Activated naive CD4-positive, alpha-beta T cell treated with anti-CD3 and anti-CD28 coated beads, Interleukin-2, amount 10 ng/mL, durations not matched to agents 7 days and 5 days (primary cell): Measurements from ENCODE around the gene TMEM9B.

Experiments
- CTCF ChIA-PET: fragments of 350-600 bp; sonication (Branson Sonifier 250); formaldehyde crosslinking; loops from one replicate; lab custom pipeline; 2021; ENCODE audit warnings: antibody characterized with exemption; lab: Charles Lee
- DNase-seq: peaks from one replicate; pipeline ENCODE4 v3.0.0-alpha.2; 2020
- H3K27ac Mint-ChIP-seq: one replicate; pipeline ENCODE4 v1.8.0; 2021; ENCODE audit warnings: mild to moderate bottlenecking, moderate library complexity, mixed read lengths
- H3K27me3 Mint-ChIP-seq: one replicate; pipeline ENCODE4 v1.8.0; 2021; ENCODE audit warnings: mild to moderate bottlenecking, mixed read lengths
- H3K36me3 Mint-ChIP-seq: one replicate; pipeline ENCODE4 v1.8.0; 2021; ENCODE audit warnings: mixed read lengths
- H3K4me1 Mint-ChIP-seq: one replicate; pipeline ENCODE4 v1.8.0; 2021; ENCODE audit warnings: mixed read lengths
- H3K4me3 Mint-ChIP-seq: one replicate; pipeline ENCODE4 v1.8.0; 2021; ENCODE audit warnings: mild to moderate bottlenecking, moderate library complexity, mixed read lengths
- H3K9me3 Mint-ChIP-seq: one replicate; pipeline ENCODE4 v1.8.0; 2021; ENCODE audit warnings: mixed read lengths

The TMEM9B gene

DNA sequence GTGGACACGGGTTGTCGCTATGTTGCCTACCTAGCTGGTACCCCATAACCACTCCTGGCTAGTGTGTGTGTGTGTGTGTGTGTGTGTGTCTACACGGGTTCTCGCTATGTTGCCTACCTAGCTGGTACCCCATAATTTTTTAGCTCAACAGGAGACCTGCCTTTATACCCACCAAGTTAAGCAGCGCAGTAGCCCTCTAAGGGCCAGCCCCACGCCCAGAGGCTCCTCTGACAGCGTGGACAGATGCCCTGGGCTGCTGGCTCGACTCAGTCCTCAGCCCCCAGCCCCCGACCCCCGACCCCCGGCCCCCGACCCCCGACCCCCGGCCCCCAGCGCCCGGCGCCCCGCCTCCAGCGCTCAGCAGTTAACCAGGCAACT, 53.6 kb downstream of the TMEM9B start:
- peak overlapping the region; percentile 93 for H3K4me3 Mint-ChIP-seq
- peaks cover 2% of the 10 kb centered on the region for H3K36me3 Mint-ChIP-seq
- peaks cover 20% of the 10 kb centered on the region for H3K27me3 Mint-ChIP-seq
- no peak overlapping the region for H3K27ac Mint-ChIP-seq
- H3K9me3 Mint-ChIP-seq = no peaks in the 10 kb centered on the region
- CTCF ChIA-PET = no interaction called here
- H3K4me1 Mint-ChIP-seq = peaks cover 48% of the 10 kb centered on the region
- DNase-seq = no peak

DNA sequence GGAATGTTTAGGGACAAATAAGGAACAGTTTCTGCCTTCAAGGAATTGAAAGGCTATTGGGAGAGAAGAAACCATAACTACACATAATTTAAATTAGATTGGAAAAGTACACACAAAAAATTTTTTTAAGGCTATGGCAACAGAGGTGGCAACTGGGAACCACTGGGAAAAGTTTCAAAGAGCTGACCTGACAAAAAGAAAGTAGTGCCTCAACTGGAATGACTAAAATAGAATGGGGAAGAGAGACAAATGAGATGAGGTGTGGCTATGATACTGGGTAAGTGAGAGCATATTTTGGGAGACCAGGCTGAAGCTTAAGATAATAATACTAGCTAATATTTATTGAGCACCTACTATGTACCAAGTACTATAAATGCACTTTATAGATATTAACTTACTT, 56.1 kb downstream of the TMEM9B start:
- Mint-ChIP-seq H3K36me3 (peaks cover 2% of the 10 kb centered on the region), H3K9me3 (no peaks in the 10 kb centered on the region), H3K4me3 (no peak overlapping the region), H3K27me3 (peaks cover 25% of the 10 kb centered on the region), H3K27ac (no peak overlapping the region), H3K4me1 (peaks cover 27% of the 10 kb centered on the region)
- CTCF ChIA-PET = interaction anchor here (0.8 kb wide), 1 partner anchor 230 kb away, joined by 3 read pairs; no protein-coding TSS in a partner anchor
- no peak for DNase-seq

DNA sequence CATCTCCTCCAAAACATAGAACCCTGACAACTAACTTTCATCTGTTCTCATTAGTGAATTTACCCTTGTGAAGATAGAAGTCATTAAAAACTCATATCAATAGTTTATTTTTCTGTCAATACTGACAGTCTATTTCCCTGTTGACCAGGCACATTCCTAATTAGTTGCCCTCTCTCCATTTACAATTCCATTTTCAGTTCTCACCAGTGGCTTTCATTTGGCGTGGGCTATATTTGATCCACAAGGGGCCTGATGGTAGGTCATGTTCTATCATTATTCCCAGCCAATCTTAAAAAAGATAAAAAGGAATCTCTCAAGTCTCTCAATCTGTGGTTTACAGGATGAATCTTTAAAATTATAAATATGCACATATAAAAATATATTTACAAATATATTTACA, 57.1 kb downstream of the TMEM9B start:
- H3K36me3 Mint-ChIP-seq = no peaks in the 10 kb centered on the region
- CTCF ChIA-PET = no interaction called here
- no peak overlapping the region for H3K4me3 Mint-ChIP-seq
- no peak for DNase-seq
- H3K27me3 Mint-ChIP-seq = peaks cover 25% of the 10 kb centered on the region
- peaks cover 22% of the 10 kb centered on the region for H3K4me1 Mint-ChIP-seq
- H3K27ac Mint-ChIP-seq = no peak overlapping the region
- no peaks in the 10 kb centered on the region for H3K9me3 Mint-ChIP-seq

DNA sequence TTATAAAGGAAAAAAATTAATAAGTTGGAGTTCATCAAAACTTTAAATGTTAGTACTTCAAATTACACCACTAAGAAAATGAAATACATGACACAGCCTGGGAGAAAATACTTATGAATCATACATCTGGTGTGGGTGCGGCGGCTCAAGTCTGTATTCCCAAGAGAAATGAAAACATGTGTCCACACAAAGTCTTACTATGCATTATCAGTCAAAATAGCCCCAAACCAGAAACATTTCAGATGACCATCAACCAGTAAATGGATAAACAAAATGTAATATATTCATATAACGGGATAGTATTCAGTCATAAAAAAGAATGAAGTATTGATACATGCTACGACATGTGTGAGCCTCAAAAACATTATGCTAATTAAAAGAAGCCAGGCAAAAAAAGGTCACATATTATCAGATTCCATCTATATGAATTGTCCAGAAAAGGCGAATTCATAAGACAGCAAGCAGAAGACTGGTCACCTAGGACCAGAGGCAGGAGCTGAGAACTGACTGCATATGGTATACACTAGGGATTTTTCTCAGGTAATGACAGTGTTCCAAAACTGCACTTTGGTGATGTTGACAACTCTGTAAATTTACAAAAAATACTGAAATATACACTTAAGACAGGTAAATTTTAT, 58.6 kb downstream of the TMEM9B start:
- H3K27me3 Mint-ChIP-seq = peaks cover 25% of the 10 kb centered on the region
- H3K4me3 Mint-ChIP-seq = no peak overlapping the region
- CTCF ChIA-PET = no interaction called here
- H3K27ac Mint-ChIP-seq = no peak overlapping the region
- peaks cover 5% of the 10 kb centered on the region for H3K9me3 Mint-ChIP-seq
- DNase-seq = no peak
- no peaks in the 10 kb centered on the region for H3K36me3 Mint-ChIP-seq
- peaks cover 21% of the 10 kb centered on the region for H3K4me1 Mint-ChIP-seq

DNA sequence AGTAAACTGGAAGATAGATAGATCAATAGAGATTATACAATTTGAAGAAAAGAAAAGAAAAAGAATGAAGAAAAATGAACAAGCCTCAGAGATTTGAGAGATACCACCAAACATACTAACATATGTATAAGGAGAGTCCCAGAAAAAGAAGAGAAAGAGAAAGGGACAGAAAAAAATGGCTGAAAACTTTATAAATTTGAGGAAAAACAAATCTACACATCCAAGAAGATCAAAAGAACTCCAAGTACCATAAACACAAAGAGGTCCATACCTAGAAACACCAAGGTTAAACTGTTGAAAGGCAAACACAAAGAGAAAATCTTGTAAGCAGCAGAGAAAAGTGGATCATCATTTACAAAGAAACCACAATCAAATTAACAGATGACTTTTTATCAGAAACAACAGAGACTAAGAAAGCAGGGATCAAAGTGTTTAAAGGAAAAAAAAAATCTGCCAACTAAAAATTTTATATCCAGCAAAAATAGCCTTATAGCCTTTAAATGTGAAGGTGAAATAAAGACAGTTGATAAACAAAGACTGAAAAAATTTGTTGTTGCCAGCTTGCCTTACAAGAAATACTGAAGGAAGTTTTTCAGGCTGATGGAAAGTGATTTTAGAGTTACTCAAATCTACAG, 65.0 kb downstream of the TMEM9B start:
- peaks cover 6% of the 10 kb centered on the region for H3K36me3 Mint-ChIP-seq
- no peak overlapping the region for H3K4me3 Mint-ChIP-seq
- no peak for DNase-seq
- H3K9me3 Mint-ChIP-seq = peaks cover 18% of the 10 kb centered on the region
- H3K27me3 Mint-ChIP-seq = peaks cover 6% of the 10 kb centered on the region
- no peak overlapping the region for H3K27ac Mint-ChIP-seq
- CTCF ChIA-PET = no interaction called here
- H3K4me1 Mint-ChIP-seq = no peaks in the 10 kb centered on the region
